ENCODE data around the gene RBMS3.
A peak's percentile ranks its signal among the peaks of the same experiment; 100 is the strongest.

The RBMS3 gene

DNA sequence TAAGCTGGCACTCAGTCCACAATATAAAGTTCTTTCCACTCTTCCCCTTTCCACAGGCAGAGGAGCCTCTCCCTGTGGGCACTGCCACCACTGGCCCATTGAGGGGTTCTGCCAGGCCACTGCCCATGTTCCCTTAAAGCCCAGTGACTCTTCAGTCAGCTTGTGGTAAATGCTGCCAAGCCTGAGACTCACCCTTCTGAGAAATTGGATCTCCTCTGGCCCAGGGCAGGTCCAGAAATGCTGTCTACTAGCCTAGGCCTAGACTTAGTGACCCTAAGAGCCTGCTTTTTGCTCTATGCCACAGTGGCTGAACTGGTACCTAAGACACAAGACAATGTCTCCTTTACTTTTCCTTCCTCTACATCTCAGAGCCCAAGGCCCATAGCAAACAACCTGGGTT is 295.8 kb downstream of the RBMS3 start:
- no peak for DNase-seq (ENCODE audit: low spot score)

DNA sequence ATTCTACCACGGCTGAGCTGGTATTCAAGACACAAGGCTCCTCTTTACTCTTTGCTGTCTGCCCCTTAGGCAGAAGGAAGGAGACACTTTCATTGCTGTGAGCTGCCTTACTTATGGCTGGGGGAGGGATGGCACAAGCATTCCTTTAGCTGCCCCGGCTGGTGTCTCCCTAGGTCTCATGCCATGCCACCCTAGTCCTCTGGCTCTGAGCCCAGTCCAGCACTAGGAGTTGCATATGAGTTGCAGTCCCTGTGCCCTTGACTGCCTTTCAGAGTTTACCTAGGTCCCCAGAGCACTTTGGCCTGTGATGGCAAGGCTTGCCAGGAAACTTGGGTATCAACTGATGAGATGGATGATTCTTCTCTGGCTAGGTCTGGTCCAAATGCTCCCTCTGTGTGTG is 296.4 kb downstream of the RBMS3 start:
- DNase-seq (ENCODE audit: low spot score): no peak

DNA sequence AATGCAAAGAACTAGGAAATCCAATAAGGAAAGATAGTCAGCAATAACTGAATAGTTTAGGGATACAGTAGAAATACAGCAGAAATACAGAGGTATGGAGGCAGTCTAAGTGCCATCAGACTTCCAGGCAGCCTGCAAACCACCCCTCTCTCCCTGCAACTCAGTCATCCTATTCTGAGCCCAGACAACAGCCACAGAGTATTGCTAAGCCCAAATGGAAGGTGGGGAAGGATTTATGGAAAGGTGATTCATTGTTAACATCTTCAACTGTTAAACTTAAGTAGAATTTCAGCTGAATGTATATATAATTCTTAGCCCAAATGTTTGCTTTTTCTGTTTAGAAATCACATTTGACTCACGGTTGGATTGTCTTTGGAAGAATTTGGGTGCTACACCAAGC is 300.4 kb downstream of the RBMS3 start:
- no peak for DNase-seq (ENCODE audit: low spot score)

DNA sequence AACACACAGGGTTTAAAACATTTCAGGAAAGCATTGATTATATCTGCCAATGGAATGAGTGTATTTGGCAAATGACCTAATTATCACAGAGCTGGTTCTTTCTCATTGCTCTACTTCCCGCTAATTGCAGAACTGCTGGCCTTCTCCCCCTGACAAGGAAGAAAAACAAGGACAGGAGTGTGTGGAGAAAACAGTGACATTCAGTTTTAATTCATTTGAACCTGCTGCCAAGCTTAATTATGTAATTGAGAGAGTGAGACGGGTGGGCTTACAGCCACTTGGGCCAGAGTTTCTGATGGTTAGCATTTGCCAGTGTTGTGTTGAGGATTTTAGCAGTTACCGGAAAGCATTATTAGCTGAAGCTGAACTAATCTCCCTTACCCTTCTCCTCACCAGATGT is 301.4 kb downstream of the RBMS3 start:
- no peak for DNase-seq (ENCODE audit: low spot score)

DNA sequence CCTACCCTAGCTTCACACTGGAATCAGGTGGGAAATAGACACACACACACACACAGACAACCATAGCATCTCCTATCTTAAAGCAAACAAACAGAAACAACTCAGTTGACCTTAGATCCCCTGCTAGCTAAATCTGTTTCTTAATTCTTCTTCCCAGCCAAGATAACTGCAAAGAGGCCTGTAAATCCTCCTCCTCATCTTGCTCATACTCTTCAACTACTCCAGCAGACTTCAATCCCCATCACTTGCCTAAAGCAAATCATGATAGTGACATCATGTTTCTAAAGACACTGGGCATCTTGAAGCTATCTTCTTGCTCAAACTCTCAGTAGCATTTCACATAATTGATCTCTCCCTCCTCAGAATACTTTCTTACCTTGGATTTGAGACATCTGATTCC is 303.0 kb downstream of the RBMS3 start:
- DNase-seq (ENCODE audit: low spot score): no peak

DNA sequence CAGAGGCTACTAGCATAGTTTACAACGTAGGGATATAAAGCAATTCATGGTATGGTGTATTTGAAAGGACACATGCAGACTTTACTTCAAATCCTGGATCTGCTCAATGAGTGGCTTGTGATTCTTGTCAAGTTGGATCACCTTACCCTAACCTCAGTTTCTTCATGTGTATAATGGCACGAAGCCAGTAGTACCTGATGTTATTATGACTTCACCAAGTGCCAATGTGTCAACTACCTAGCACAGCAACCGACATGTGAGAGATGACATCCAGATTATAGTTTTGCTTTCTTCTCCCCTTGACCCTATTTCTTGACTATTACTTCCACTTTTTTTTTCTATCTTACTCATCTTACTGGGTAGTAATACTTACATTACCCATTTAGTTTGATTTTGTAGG is 304.5 kb downstream of the RBMS3 start:
- DNase-seq (ENCODE audit: low spot score): no peak

DNA sequence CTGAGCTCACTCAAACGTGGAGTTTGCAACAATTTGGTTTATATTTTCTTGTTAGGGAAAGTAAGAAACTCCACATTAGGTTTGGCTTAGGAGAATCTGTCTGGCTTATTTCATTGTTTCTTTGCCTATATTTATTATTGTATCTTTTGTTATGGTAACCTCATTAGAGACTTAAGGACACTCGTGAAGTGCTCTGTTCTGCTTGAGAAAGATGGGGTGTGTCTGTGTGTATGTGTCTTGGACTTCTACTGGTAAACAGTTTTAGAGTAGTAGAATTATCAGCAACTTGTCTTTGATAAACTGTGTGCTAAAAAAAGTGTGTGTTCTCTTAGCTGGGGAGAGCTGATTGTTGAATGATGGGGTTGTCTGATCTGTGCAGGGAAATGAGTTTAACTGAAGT is 306.5 kb downstream of the RBMS3 start:
- DNase-seq (ENCODE audit: low spot score): no peak

DNA sequence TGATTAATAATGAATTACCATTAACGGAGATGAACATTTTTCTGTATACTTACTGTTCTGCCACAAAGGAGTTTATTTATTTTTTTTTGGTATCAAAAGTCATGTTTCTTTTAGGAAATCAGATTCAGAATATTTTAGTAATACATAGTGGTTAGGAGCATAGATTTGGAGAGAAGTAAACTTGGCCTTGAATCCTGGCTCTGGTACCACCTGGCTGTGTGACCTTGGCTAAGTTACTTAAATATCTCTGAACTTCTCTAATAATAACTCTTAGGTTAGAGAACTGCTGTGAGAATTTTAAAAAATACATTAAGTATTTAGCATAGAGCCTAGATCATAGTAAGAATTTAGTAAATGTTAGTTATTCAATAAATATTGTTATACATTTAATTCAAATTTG is 309.1 kb downstream of the RBMS3 start:
- no peak for DNase-seq (ENCODE audit: low spot score)

DNA sequence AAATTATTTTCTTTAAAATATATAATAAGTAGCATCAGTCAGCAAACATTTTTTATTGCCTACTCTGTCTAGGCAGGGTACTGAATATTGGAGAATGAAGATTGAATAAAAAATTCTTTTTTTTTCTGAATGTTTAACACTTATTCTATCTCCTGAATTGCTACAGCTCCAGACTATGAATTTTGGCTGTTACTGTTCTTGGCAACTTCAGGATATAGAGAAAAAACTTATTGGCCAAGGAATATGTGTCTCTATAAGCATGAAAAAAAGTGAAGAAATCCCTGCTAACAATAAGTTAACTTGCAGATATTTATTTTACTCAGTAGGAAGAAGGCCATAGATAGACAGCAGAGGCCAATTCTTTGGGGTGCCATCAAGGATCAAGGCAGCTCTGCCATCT is 309.6 kb downstream of the RBMS3 start:
- DNase-seq (ENCODE audit: low spot score): no peak

DNA sequence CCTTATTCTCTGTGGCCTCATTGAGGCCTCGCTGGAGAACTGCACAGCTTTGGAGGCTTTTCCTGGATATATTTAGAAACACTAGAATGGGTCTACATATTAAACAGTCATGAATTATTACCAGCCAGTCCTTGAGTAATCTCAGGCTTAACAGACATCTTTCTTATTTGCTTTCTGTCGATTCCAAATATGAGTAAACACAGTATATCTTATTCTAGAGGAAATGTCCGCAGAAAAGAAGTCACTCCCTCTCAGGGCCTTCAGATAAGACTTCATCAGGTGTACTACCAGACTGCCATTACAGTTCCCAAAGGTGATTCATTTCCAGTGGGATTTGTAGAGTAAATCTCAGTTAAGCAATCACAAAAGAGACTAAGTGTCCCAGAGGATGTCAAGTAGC is 310.7 kb downstream of the RBMS3 start:
- no peak for DNase-seq (ENCODE audit: low spot score)

DNA sequence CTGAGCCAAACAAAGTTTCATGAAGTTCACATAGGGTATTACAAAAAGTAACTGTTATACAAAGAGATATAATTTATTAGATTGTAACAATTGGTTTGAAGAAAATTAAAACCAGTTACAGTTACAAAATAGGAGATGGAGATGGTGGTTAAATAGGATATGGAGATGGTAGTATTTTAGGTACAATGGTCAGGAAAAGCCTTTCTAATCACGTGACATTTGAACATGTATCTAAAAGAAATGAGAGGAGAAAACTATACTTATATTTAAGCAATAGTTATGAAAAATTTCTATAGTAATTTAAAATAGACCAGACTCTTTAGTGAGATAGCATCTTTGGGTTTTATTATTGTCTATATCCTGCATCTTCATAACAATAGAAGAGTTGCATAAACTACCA is 312.9 kb downstream of the RBMS3 start:
- no peak for DNase-seq (ENCODE audit: low spot score)

DNA sequence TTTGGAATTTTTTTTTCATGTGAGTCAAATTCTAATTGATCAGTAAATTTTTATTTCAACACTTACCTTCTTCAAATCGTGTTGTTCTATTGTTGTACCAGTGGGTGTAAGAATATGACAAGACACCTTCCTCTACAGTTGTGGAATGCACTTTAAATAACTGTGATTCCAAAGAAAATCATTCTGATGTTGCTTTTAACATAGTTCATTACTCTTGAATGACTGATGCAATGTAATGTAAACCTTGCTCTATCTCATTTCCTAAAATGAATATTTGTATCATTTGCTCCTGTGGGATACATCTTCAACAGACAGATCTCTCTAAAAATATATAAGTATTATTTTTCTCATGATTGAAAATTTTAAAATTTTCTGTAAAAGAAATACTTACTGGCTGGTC is 313.4 kb downstream of the RBMS3 start:
- no peak for DNase-seq (ENCODE audit: low spot score)

DNA sequence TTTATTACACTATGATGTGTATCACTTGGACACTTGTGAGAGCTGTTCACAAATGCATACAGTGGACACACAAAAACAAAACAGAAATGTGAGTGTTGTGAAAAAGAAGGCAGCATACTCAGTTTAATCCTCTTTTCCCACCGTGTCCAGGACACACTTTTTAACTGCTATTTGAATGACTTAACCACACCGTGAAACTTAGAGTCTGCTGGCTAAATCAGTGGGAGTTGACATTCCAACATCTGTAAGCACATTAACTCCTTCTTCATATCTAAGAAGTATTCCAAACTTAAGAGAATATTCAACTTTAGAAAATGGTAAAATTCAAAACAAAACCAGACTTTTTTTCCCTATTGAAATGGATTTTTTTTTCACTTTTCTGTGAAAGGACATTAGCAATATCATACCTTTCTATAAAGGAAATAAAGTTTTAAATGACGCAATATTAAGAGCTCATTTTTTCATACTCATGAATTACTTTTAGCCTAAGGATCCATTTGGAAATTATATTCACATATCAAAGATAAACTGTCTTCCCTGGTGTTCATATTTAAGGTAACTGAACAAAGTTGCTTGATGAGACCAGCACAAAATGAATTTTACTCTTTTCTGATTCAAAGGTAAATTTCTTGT is 316.6 kb downstream of the RBMS3 start:
- no peak for DNase-seq (ENCODE audit: low spot score)

DNA sequence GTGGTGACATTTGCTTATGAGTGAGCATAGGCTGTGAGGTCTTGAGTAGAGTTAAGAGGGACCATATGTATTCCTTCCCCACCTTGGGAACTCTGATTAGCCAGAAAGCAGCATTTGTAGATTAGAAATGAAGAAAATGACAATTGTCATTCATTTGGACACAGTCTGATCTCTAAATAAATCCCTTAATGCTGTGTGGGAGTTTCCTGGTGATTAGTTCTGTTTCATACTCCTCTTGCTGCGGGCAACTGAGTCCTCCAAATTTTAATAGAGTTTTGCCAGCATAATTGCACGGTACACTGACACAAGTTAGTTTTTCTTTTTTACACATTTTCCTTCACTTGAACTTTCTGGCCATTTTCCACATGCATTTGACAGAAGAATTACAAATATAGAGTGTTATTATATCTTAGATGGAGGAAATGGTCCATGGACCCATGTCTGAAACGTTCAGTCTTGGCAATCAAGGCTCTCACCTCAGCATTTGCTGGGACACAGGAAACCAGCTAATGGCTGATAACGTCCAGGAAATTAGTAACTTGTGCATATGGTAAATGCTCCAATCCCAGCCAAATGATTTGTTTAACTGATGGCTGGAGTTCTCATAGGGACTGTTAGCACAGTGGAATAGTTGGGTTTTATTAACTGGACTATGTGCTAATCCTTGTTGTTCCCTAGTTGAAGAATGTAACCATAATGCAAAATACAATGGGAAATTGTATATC is 321.2 kb downstream of the RBMS3 start:
- no peak for DNase-seq (ENCODE audit: low spot score)

DNA sequence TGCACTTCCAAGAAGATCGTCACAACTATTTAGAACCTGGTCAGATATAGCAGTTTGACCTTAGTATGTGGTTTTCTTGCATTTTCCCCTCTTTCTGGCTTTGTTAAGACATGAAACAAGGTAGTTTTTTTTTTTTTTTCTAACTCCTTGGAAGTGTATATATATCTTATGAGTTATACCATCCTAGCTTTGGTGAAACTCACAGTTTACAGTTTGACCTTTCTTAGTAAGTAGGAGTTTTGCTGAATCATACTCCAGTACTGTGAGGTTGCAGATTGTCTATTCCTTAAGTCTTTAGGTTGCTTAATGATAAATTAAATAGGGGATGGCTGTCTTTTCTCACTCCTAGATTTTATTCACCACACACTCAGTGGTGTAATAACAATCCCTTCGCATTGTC is 325.0 kb downstream of the RBMS3 start:
- DNase-seq (ENCODE audit: low spot score): peak; percentile 9

DNA sequence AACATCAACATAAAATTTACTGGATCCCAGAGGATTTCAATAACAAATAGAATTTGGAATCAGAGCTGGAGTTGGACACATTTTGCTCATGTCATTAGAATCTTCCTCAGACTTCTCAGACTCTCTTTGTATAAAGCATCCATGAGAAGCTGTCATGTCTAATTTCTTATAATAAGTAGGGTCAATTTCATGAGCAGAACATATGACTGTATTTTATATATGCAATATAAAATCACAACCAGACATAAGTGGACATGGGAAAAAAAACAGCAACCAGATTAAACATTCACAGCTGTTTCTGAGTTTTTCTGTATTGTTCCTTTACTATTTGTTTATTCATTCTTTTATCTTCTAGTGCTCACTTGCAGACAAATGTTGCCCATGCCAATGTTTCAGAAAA is 325.5 kb downstream of the RBMS3 start:
- no peak for DNase-seq (ENCODE audit: low spot score)

DNA sequence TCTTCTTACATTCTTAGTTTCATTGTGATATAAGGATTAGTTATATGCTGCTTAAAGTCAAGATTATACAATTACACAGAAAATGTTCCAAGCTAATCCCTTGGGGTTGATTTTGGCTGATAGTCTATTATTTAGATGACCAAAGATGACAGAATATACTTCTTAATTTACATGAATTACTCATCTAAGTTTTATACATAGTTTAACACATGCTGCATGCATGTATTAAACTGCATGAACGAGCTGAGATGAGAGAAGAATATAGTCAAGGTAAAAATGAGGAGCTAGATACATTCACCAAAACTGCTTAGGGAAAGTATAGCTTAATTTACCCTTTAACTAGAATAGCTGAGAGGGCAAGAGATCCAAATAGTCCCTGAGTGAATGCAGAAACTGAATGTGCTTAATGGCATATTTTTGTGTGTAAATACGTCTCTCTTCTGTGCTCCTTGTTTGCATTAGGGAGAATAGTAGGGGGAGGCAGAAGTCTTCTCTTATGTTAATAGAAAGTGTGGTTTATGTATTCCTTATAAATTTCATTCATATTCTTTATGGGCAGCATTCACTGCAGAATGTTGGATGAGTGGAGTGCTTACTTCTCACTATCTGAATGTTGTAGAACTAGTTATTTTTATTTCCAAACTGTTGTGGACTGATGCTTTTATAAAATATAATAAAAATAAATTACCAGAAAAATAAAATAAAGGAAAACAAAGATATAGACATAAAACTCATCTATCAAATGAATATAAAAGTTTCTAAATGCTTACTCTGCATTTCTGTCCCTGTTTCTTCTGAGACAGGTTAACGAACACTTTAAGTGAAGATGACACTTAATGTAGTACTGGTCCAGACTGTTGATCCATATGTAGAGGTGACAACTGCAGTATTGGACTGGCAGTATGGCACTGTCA is 327.8 kb downstream of the RBMS3 start:
- DNase-seq (ENCODE audit: low spot score): no peak

DNA sequence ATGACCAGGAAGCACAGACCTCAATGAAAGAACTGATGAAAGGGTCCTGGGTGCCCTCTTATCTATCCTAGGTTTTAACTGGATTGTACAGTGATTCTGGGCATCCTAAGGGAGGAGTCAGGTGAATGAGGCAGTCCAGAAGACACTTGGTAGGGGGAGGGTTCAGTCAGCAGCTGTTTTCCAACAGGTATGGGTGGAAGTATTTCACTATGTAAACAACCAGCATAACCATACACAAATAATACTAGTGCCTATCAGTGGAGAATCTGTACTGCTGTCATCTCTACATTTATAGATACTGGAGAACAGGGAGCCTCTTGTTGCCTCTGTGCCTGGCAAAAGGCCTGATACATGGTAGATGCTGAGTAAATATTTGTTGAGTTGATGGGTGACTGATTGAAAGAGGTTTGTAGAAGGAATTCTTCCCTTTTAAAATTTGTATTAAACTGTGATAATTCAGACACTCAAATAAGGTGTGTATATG is 328.5 kb downstream of the RBMS3 start:
- peak; percentile 20 for DNase-seq (ENCODE audit: low spot score)

DNA sequence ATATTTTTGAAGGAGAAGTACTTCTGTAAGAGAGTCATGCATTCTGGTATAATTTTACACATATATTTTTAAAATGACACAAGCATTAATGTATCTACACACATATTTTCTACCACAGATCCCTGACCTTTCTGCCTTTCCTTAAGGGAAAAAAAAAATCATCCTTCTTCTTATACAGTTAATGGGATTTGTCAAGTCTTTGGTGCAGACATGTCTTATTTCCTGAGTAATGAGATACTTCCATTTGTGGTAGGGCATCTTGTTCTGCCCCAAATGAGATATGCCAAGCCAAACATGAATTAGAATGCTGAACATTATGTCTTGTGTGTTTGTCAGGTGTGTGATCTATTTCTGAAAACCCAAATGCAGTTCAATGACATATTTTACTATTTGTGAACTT is 329.9 kb downstream of the RBMS3 start:
- no peak for DNase-seq (ENCODE audit: low spot score)

DNA sequence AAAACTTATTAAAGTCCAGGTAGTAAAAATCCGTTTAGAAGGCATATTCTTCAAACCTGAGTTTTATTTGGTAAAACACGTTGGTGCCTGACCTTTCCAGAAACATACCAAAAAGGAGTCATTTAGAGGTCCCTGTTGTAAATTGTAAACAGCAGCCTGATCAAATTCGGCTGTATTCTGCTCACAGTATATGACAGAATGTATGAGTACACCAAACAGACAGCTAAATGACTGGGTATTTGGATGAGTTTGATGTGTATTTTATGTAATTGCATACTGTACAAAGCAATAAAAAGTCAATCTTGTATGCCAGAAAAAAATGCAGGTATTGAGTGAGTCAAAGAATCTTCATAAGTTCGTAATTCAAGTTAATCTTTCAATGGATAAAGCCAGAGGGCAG is 330.4 kb downstream of the RBMS3 start:
- DNase-seq (ENCODE audit: low spot score): no peak

DNA sequence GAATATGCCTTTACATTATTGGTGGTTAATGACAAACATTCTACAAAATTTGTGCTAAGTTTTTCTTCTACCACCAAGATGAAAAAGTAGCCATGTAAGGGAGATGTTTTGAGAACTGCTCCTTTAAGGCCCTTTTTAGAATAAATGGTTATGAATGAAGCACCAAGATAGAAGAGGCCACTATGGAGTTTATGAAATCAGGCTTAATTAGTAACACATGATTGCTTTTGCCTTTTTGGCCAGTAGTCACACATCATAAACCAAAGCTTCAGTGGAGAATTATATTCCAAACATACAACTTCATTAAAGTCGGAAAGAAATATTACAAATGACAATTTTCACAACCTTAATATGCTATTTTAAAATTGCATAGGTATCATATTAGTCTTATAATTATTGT is 331.7 kb downstream of the RBMS3 start:
- DNase-seq (ENCODE audit: low spot score): no peak

DNA sequence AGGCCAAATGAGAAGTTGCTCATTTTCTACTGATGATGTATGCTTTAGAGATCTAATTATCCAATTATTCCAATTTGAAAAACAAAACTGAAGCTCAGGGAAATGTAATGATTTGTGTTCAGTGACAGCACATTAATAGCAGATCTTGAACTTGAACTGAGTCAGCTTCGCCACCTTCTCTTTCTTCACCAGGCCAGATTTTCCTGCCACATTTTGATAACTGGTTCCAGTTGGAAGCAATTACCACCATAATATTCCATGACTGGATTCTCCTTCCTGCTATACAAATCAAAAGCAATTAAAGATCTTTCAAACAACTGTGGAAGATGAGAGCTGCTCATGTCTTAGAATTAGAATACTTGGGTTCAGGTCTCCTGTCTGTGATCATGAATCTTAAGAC is 334.1 kb downstream of the RBMS3 start:
- DNase-seq (ENCODE audit: low spot score): no peak
